Stimulated activated CD4-positive, alpha-beta T cell treated with anti-CD3 and anti-CD28 coated beads, Interleukin-2, amount 100 ng/mL, for 4 hours (primary cell): ENCODE results near the gene KXD1.
"Not testable (repeated sequence)": the region's sequence is repeated elsewhere in the genome, so short reads cannot be mapped to it uniquely, and the experiment has no call there.

Source experiments
- DNase-seq: peaks from one replicate; pipeline ENCODE4 v3.0.0-alpha.2; 2020; ENCODE audit warnings: low read depth

Gene KXD1

GRCh38 chr19:18580311-18580710, 22.6 kb downstream of the KXD1 start:
- no peak for DNase-seq

GRCh38 chr19:18586306-18586705, 28.6 kb downstream of the KXD1 start:
- no peak for DNase-seq

- no peak for DNase-seq
These were observed 29.9 kb downstream of the KXD1 start for GRCh38 chr19:18587561-18587960.

- DNase-seq: no peak
These were observed 30.4 kb downstream of the KXD1 start for GRCh38 chr19:18587962-18588610.

- peak; percentile 90 for DNase-seq
These were observed 31.1 kb downstream of the KXD1 start, which contains the start of gene REX1BD for GRCh38 chr19:18588611-18589379. Gene REX1BD (plus strand): TSS chr19:18588798. CDS start chr19:18588802, 4 bp downstream.

DNA sequence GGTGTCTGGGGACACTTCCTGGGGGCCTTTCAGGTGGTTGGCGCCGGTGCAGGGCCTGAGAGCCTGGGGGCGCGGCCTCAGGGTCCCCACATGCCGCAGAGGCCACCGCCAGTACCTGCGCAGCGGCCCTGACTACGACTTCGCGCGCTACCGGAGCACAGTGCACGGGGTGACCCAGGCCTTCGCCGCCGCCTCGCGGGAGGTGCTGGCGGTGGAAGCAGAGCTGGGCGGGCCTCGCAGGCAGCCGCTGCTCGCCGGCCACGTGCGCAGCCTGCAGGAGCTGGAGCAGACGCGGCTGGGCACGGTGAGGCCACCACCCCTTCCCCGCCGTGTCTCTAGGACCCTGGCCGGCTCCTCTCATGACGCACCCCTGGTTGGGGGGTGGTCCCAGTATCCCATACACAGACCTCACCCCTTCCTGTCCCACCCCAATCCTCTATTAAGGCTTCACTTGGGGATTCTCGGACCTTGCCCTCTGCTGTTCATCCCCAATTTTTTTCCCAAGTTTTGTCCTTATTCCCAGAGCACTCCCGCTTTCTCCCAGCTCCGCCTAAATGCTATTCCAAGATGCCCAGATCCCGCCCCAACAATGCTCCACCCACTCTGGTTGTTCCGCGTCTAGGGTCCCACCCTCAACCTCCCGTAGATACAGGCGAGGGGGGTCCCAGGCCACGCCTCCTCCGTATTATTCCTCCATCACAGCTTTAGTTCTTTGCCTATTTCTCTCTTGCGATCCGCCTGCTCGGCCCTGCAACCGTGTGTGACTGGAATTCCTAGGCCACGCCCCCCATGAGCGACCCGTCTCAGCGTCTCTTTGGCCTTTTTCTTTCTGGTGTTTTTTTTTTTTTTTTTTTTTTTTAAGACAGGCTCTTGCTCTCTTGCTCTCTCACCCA, 32.0 kb downstream of the KXD1 start:
- DNase-seq: peak; percentile 52

DNA sequence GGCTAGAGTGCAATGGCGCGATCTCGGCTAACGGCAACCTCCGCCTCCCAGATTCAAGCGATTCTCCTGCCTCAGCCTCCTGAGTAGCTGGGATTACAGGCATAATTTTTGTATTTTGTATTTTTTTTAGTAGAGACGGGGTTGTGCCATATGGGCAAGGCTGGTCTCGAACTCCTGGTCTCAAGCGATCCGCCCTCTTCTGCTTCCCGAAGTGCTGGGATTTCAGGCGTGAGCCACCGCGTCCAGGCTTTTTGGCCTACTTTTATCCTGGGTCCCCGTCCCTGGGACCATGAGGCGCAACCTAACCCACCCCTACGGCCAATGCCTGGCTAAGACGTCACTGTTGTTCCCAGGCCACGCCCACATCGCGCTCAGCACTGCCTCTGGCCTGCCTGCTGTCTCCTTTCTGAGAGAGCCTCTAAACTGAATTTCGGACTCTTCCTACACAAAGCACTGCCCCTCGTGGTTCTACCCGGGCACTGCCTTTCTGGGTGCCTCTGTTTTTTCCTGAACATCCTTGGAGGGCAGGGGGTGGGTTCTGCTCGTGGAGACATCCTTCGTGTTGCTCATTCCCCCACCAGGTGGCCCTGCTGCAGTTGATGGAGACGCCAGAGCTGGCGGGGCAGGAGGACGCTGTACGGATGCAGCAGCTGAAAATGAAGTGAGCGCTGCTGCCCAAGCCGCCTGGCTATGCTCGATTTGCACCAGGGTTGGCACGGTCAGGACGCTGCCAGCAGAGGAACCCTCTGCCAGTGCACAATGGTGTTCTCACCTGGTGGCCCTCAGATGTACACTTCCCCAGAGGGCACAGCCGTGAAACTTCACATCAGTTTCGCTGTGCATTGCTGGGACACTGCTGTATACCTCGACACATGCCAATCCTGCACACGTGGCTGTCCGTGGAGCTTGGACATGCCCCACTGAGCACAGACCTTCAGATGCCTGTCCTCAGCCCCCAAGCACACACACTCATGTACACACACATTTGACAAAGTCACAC, 32.9 kb downstream of the KXD1 start:
- DNase-seq: no peak

- no peak for DNase-seq
These were observed 34.2 kb downstream of the KXD1 start for GRCh38 chr19:18591735-18592385.

DNA sequence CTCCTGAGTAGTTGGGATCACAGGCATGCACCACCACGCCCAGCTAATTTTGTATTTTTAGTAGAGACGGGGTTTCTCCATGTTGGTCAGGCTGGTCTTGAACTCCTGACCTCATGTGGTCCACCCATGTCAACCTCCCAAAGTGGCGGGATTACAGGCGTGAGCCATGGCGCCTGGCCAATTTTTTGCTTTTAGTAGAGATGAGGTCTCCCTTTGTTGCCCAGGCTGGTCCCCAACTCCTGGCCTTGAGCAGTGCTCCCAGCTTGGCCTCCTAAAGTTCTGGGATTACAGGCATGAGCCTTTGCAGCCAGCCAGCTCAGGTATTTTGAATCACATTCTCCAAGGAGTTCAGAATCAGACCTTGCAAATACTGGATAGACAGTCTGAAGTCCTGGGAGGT, 35.1 kb downstream of the KXD1 start:
- not testable (repeated sequence) for DNase-seq

- no peak for DNase-seq
These were observed 35.9 kb downstream of the KXD1 start for GRCh38 chr19:18593367-18594095.

GRCh38 chr19:18594096-18594823, 36.6 kb downstream of the KXD1 start:
- peak; percentile 68 for DNase-seq

GRCh38 chr19:18594824-18595373, 37.2 kb downstream of the KXD1 start:
- DNase-seq: no peak

- DNase-seq: no peak
These were observed 37.8 kb downstream of the KXD1 start for GRCh38 chr19:18595475-18595874.

- no peak for DNase-seq
These were observed 39.1 kb downstream of the KXD1 start for GRCh38 chr19:18596752-18597157.

DNA sequence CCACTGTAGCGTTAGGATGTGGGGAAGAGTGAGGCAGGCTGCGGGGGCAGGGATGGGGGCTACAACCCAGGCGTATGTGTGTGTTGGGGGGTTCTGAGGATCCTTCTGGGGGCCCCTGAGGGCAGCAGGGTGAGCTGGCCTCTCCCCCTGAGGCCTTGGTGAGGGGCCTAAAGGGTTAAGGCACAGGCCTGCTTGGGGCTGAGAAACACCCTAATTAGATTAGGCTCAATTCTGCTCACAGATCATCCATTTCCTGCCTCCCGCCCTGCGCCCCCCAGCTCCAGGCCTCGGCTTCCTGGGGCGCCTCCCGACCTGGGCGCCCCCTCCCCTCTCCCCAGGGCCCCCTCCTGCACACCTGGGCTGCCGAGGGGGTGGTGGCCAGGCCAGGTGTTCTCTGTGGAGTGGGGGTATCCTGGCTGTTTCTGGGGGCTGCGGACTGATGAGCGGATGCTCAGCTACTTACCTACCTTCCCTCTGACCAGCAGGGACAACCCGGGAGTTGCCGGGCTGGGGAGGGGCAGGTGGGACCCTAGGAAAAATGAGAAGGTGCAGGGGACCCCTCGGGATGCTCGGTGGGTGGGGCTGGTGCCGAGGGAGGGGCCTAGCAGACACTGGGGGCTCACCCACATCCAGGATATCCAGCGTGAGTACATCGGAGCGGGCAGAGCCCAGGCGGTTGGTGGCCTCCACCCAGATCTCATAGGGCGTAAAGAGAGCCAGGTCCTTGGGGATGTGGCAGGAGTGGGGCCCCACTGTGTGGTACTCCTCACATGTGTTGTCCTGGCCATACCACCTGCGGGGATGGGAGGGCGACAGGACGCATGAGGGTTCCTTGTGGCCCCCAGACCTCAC, 40.4 kb downstream of the KXD1 start:
- DNase-seq: no peak

DNA sequence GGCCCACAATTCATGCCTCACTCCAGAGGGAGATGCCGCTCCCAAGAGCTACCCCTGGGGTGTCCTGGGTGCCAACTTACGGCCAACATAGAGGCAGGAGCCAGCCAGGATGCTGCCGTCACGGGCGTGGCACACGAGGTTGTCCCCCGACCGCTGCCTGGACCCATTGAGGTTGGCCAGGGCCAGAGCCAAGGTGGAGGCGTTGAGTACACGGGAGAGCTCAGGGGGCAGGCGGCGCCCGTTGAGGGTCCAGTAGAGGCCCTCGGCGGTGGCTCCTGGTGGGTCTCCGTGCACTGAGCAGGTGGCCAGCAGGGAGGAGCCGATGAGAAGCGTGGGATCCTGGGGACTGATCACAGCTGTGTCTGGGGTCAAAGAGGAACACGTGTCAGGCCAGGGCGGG, 41.8 kb downstream of the KXD1 start:
- DNase-seq: no peak

- not testable (repeated sequence) for DNase-seq
These were observed 43.2 kb downstream of the KXD1 start for GRCh38 chr19:18600692-18601397.
